ENCODE measurements around the gene ITGB3BP. TPM values are rescaled to one million over a fixed set of nuclear protein-coding genes. Genes with fewer than 3 reads are reported as not detected.

Gene ITGB3BP
- total and polyA plus RNA-seq, 2 of the 4 experiments (the other 2 are of a cell fraction): 8.1 to 11.9 TPM

DNA sequence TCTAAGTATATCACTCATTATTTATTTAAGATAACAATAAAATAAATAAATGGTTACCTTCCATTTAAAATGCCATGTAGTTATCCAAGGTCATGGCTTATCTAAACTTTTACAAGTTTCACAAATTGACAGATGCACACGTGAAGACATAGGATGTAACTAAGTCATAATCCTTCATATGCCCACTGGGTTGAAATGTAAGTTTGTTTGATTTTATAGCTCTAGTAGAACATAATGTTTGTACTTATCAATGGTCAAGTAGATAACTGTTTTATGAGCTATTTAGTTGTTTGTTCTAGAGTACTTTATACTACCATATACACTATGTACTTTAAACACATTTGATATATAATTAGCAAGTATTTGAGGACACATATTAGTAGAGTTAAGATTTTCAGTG is 43.0 kb downstream of the ITGB3BP start:
- no peak overlapping the region for H2AK9ac ChIP-seq (replicated peaks; ENCODE audit: low read depth, low read length, poor library complexity)
- dilution Hi-C loops (cut with HindIII; ENCODE audit: low sequenced_read_pairs, unreplicated experiment) (no loop called here), intact Hi-C loops (cut with micrococcal nuclease) (no loop called here), in situ Hi-C loops (cut with MboI; ENCODE audit: low sequenced_read_pairs) (no loop called here)
- no peak overlapping the region for H3K14ac ChIP-seq (replicated peaks; ENCODE audit: low read depth, low read length)
- no peak overlapping the region for H2BK120ac ChIP-seq (ENCODE audit: low read depth, low read length)
- no peak overlapping the region for H2BK15ac ChIP-seq (ENCODE audit: low read depth, low read length)
- no peaks in the 10 kb centered on the region for H4K20me1 ChIP-seq (ENCODE audit: insufficient read depth, low read length)
- ChIA-PET POLR2A (ENCODE audit: unreplicated experiment) (no interaction called here), CTCF (no interaction called here)
- no peak for DNase-seq
- no peak overlapping the region for H2BK20ac ChIP-seq (ENCODE audit: low read depth, low read length)
- no peaks in the 10 kb centered on the region for H3K4me1 ChIP-seq (ENCODE audit: control insufficient read depth, insufficient read depth, low read length)
- WGBS, 2 experiments (ENCODE audit: extremely low coverage in 2 of 2, insufficient read length in 1 of 2): no CpG with 5 or more reads among the region's 1 CpG
- H3K9me3 ChIP-seq (ENCODE audit: control insufficient read depth, insufficient read depth, low read length): no peaks in the 10 kb centered on the region
- H3K27me3 ChIP-seq (ENCODE audit: control insufficient read depth, insufficient read depth, low read length): no peaks in the 10 kb centered on the region
- H2AK5ac ChIP-seq (ENCODE audit: low read depth, low read length): no peak overlapping the region
- no peak overlapping the region for H3K23ac ChIP-seq (ENCODE audit: low read depth, low read length)
- no peak overlapping the region for H3K56ac ChIP-seq (ENCODE audit: extremely low read depth, insufficient read depth, low read length)
- H3K4me3 ChIP-seq (ENCODE audit: insufficient read depth, low read depth, low read length): no peak overlapping the region
- H3K4me2 ChIP-seq (ENCODE audit: low read depth, low read length): no peak overlapping the region
- no peak overlapping the region for H3K18ac ChIP-seq (ENCODE audit: low read depth, low read length)
- no peak overlapping the region for H3K9ac ChIP-seq (ENCODE audit: low read depth, low read length)
- H4K91ac ChIP-seq (ENCODE audit: insufficient read depth, low read depth, low read length): no peak overlapping the region
- H4K8ac ChIP-seq (ENCODE audit: low read depth in 2 of 2, low read length in 2 of 2): no peak overlapping the region
- H3K4ac ChIP-seq (ENCODE audit: low read depth, low read length): no peak overlapping the region
- TF ChIP-seq RAD21 (IDR thresholded peaks at IDR 0.05; ENCODE audit: low read length) (no peak), BHLHE40 (IDR thresholded peaks at IDR 0.05; ENCODE audit: low read depth, low read length) (no peak), CEBPB (IDR thresholded peaks at IDR 0.05; ENCODE audit: low read depth, low read length) (no peak), FOS (IDR thresholded peaks at IDR 0.05; ENCODE audit: low read depth, low read length) (no peak), NFE2L2 (IDR thresholded peaks at IDR 0.05; ENCODE audit: low read depth, low read length) (no peak), SMC3 (IDR thresholded peaks at IDR 0.05; ENCODE audit: low read depth, low read length) (no peak), MAZ (IDR thresholded peaks at IDR 0.05; ENCODE audit: borderline replicate concordance, low read depth, low read length) (no peak), CHD1 (IDR thresholded peaks at IDR 0.05; ENCODE audit: low read depth, low read length) (no peak), RFX5 (IDR thresholded peaks at IDR 0.05; ENCODE audit: low read depth, low read length) (no peak), POLR2A (IDR thresholded peaks at IDR 0.05; ENCODE audit: low read depth, low read length) (no peak), MAFK (IDR thresholded peaks at IDR 0.05; ENCODE audit: low read depth, low read length) (no peak), RCOR1 (IDR thresholded peaks at IDR 0.05; ENCODE audit: insufficient replicate concordance, low read length) (no peak)
- TF ChIP-seq, protein P1, sequence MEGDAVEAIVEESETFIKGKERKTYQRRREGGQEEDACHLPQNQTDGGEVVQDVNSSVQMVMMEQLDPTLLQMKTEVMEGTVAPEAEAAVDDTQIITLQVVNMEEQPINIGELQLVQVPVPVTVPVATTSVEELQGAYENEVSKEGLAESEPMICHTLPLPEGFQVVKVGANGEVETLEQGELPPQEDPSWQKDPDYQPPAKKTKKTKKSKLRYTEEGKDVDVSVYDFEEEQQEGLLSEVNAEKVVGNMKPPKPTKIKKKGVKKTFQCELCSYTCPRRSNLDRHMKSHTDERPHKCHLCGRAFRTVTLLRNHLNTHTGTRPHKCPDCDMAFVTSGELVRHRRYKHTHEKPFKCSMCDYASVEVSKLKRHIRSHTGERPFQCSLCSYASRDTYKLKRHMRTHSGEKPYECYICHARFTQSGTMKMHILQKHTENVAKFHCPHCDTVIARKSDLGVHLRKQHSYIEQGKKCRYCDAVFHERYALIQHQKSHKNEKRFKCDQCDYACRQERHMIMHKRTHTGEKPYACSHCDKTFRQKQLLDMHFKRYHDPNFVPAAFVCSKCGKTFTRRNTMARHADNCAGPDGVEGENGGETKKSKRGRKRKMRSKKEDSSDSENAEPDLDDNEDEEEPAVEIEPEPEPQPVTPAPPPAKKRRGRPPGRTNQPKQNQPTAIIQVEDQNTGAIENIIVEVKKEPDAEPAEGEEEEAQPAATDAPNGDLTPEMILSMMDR (conservative IDR thresholded peaks at IDR 0.05; ENCODE audit: low read depth, low read length): no peak
- TF ChIP-seq, protein P2, sequence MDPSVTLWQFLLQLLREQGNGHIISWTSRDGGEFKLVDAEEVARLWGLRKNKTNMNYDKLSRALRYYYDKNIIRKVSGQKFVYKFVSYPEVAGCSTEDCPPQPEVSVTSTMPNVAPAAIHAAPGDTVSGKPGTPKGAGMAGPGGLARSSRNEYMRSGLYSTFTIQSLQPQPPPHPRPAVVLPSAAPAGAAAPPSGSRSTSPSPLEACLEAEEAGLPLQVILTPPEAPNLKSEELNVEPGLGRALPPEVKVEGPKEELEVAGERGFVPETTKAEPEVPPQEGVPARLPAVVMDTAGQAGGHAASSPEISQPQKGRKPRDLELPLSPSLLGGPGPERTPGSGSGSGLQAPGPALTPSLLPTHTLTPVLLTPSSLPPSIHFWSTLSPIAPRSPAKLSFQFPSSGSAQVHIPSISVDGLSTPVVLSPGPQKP (IDR thresholded peaks at IDR 0.05; ENCODE audit: borderline replicate concordance, low read depth, low read length): no peak
- H2AFZ ChIP-seq (replicated peaks; ENCODE audit: low read length, poor library complexity): no peak overlapping the region
- no peaks in the 10 kb centered on the region for H3K9me1 ChIP-seq (ENCODE audit: insufficient read depth, low read length)
- H3K36me3 ChIP-seq (ENCODE audit: control insufficient read depth, insufficient read depth, low read length): no peaks in the 10 kb centered on the region
- H3K27ac ChIP-seq (ENCODE audit: insufficient read depth, low read length): no peak overlapping the region
- H4K5ac ChIP-seq (ENCODE audit: low read depth, low read length): no peak overlapping the region
- 0 out of 4 replicates have a peak, but pooled peaks cover 0 to 2% of the 10 kb centered on the region in 2 experiments for H3K79me1 ChIP-seq (ENCODE audit: low read depth in 1 of 2, low read length in 2 of 2)
- no TSS peak for BruUV-seq (replicated peaks)
- no peak for ATAC-seq (ENCODE audit: low read depth)
- H2BK5ac ChIP-seq (ENCODE audit: low read depth, low read length, poor library complexity, severe bottlenecking): no peak overlapping the region
